Epithelial cell of proximal tubule (primary cell): Measurements from ENCODE around the gene GNAS-AS1. TPM values are rescaled to one million over a fixed set of nuclear protein-coding genes. Genes with fewer than 3 reads are reported as not detected.

Experiments
- DNase-seq: peaks from one replicate; pipeline ENCODE4 v3.0.0-alpha.2; 2011; ENCODE audit warnings: low read depth
- H3K4me3 ChIP-seq: 2 replicates; pipeline ENCODE4 v1.5.1; 2011; ENCODE audit warnings: low read depth, mild to moderate bottlenecking, low read length
- total RNA-seq: library from RNA; depleted of rRNA; stranded (reverse); fragments of >200 nt; gene quantifications from 2 replicates; pipeline ENCODE4 v1.2.3, GENCODE V29; 2015
- TF ChIP-seq, protein P1 (sequence below): conservative IDR thresholded peaks from 2 replicates; pipeline ENCODE4 v1.5.1; 2012; ENCODE audit warnings: low read depth, mild to moderate bottlenecking, low read length

GNAS-AS1 gene
- total RNA-seq, 1 donor from 2014 or later: 0.35 TPM

DNA sequence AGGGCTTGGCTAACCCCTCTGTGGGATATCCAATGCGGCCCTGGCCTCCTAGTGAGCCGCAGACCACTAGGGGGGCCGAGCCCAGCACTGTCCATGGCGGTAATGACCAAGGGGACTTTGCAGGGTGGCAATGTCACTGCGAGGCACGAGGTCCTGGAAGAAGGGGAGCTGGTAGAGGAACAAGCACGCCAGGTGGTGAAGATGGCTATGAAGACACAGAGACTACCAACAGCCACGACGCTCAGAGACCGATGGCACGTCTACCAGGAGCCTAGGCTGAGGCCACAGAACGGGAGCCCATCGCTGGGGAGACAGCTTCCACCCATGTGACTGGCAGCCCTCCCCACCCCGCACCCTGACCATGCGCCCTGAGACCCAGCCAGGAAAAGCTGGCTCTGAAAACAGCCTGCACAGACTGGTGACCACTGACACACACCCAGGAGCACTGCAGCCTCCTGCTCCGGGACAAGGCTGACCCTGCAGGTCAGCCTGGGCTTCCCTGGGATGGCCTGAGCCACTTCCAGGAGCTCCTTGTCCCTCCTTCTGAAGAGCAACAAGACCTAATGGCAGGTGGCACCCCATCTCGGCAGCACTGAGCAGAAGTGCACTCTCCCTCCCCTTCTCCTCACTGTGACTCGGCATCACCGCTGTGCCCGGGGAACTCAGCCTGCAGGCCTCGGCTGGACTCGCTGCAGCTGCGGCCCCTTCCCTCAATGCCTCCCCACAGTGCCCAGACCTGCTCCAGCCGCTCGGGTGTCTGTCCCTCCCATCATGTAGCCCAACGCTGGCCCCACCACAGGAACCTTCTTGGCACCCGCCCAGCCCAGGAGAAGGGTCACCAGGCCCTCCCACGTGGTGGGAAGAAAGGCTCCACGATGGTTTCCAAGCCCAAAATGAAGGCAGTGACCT, 56.9 kb downstream of the GNAS-AS1 start:
- TF ChIP-seq, protein P1, sequence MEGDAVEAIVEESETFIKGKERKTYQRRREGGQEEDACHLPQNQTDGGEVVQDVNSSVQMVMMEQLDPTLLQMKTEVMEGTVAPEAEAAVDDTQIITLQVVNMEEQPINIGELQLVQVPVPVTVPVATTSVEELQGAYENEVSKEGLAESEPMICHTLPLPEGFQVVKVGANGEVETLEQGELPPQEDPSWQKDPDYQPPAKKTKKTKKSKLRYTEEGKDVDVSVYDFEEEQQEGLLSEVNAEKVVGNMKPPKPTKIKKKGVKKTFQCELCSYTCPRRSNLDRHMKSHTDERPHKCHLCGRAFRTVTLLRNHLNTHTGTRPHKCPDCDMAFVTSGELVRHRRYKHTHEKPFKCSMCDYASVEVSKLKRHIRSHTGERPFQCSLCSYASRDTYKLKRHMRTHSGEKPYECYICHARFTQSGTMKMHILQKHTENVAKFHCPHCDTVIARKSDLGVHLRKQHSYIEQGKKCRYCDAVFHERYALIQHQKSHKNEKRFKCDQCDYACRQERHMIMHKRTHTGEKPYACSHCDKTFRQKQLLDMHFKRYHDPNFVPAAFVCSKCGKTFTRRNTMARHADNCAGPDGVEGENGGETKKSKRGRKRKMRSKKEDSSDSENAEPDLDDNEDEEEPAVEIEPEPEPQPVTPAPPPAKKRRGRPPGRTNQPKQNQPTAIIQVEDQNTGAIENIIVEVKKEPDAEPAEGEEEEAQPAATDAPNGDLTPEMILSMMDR: no peak
- no peak overlapping the region for H3K4me3 ChIP-seq
- no peak for DNase-seq

GRCh38 chr20:58792426-58792825, 58.3 kb downstream of the GNAS-AS1 start:
- H3K4me3 ChIP-seq: no peak overlapping the region
- no peak for DNase-seq
- TF ChIP-seq, protein P1: no peak

DNA sequence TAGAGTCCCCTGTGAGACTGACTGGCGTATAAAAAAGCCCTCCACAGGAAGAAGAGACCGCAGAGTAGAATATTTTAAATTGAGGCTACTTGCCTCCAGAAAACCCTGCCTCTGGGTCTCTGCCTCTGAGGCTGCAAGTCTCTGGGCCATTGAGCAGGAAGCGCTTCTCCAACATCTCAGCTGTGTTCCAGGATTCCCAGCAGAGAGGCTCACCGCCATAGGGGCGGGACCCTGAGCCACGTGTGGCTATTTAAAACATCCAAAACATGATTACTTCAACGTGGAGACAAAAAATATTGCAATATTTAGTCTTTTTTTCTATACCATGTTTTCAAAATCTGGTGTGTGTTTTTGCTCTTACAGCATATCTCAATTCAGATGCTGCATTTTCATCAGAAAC, 59.4 kb downstream of the GNAS-AS1 start:
- TF ChIP-seq, protein P1: no peak
- no peak for DNase-seq
- H3K4me3 ChIP-seq: no peak overlapping the region

DNA sequence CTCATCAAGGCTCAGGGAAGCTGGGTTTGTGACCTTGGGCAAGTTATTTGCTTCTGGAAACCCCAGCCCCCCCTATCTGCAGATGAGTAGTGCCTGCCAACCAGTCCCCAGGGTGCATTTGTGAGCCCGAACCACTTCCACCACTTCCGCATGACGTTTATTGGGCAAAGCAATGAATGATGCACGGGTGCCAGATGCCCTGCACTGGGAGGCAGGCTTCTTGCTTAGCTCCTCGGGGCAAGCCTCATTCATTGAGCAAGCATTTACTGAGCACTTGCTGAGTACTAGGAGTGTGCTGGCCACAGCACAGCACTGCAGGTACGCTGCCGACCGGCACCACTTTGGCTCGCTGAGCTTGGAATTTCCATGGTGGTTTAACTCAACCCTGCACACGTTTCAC, 60.2 kb downstream of the GNAS-AS1 start:
- TF ChIP-seq, protein P1: no peak
- DNase-seq: no peak
- H3K4me3 ChIP-seq: no peak overlapping the region

DNA sequence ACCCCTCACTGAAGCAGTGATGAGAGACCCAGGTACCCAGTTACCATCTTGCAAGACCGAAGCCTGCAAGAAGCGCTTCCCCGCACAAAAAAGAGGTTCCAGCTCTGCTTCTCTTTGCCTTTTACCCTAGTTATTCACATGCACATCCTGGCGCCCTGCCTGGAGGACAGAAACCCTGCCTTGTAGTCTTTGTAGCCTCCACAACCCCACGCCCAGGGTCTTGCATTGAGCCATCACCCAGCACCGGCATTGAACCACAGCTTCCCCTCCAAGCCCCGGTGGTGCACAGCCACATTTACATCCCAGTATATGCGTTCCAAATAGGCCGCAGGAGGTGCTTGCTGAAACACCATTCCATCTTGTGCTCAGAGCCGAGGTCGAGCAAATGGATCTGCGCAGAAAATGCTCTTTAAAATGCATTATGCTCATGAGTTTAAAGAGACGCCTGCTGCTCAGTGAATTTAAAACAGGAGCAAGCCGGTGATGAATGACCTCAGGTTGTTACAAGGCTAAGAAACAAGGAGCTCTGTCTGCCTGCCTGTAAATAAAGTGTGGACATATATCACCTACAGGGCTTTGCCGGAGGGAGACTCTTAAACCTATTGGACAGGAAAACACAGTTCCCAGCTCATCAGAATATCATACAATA, 61.7 kb downstream of the GNAS-AS1 start:
- H3K4me3 ChIP-seq: no peak overlapping the region
- DNase-seq: no peak
- TF ChIP-seq, protein P1: no peak

GRCh38 chr20:58787211-58788005, 63.3 kb downstream of the GNAS-AS1 start:
- DNase-seq: no peak
- H3K4me3 ChIP-seq: no peak overlapping the region
- TF ChIP-seq, protein P1: no peak
